ENCODE results near the gene MAN1A2.

MAN1A2 gene

DNA sequence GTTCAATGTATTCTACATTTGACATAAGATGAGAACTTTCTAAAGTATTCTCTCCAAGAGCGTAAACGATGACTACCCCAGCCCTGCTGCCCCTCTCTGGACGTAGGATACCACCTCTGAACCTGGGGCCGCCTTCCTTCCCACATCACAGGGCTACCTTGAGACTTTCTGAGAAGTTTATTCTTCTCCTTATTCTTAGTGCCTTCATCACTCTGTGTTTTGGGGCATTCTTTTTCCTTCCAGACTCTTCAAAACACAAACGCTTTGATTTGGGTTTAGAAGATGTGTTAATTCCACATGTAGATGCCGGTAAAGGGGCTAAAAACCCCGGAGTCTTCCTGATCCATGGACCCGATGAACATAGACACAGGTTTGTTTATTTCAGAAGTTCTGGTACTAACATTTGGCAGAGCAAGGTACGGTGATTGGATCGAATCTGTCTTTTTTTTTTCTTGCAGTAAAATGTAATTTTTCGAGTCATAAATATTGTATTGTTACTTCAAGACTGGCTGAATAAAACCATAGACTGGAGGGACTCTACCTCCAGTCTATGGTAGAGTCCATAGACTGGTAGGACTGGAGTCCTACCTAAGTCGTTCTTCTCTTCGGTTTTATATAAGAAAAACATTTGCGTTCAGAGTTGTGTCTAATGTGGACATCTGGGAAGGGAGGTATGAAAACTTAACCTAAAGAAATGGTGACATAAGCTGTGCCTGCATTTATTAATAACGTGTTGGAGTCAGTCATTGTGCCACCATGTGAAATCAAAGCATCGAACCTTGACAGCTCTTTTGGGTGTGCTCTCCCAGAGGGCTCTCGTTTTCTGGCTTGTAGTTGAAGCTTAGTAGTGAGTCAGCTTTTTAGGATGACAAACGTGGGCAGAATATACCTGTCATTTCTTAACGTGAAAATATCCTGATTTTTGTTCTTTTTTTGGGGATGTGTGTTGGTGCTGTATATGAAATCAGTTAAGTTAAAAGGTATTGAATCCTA is 1.2 kb downstream of the MAN1A2 start:
- Histone ChIP-seq H3K4me1 (ENCODE audit: insufficient read depth, low read length) (peaks cover 65% of the 10 kb centered on the region), H3K36me3 (ENCODE audit: insufficient read depth, low read length) (no peaks in the 10 kb centered on the region), H3K9me3 (ENCODE audit: insufficient read depth, low read length, severe bottlenecking) (no peaks in the 10 kb centered on the region), H3K4me3 (ENCODE audit: low read depth in 1 of 2, low read length in 2 of 2) (peak overlapping the region; percentile 35 to 79), H3K79me2 (ENCODE audit: insufficient read depth, low read length) (peaks cover 65% of the 10 kb centered on the region), H3K27ac (ENCODE audit: low read length) (peak overlapping the region; percentile 87), H3K9ac (ENCODE audit: low read depth, low read length) (peak overlapping the region; percentile 86), H3K4me2 (ENCODE audit: insufficient read depth, low read length) (peak overlapping the region; percentile 97), H3K27me3 (ENCODE audit: insufficient read depth, low read length, poor library complexity) (no peaks in the 10 kb centered on the region), H4K20me1 (ENCODE audit: insufficient read depth, low read length) (peaks cover 13% of the 10 kb centered on the region; the same call in 1 of the 2 replicates), H2AFZ (ENCODE audit: low read depth, low read length) (peak overlapping the region; percentile 85)
- DNase-seq (peak; percentile 30), ATAC-seq (ENCODE audit: insufficient read depth, low read depth) (0 out of 3 replicates have a peak, but pooled peaks have one; percentile 15)
- TF ChIP-seq EZH2 (IDR thresholded peaks at IDR 0.05; ENCODE audit: borderline replicate concordance, low read depth, low read length, severe bottlenecking): no peak
- TF ChIP-seq, protein P1, sequence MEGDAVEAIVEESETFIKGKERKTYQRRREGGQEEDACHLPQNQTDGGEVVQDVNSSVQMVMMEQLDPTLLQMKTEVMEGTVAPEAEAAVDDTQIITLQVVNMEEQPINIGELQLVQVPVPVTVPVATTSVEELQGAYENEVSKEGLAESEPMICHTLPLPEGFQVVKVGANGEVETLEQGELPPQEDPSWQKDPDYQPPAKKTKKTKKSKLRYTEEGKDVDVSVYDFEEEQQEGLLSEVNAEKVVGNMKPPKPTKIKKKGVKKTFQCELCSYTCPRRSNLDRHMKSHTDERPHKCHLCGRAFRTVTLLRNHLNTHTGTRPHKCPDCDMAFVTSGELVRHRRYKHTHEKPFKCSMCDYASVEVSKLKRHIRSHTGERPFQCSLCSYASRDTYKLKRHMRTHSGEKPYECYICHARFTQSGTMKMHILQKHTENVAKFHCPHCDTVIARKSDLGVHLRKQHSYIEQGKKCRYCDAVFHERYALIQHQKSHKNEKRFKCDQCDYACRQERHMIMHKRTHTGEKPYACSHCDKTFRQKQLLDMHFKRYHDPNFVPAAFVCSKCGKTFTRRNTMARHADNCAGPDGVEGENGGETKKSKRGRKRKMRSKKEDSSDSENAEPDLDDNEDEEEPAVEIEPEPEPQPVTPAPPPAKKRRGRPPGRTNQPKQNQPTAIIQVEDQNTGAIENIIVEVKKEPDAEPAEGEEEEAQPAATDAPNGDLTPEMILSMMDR (IDR thresholded peaks at IDR 0.05; ENCODE audit: borderline replicate concordance, extremely low read depth, low read length, poor library complexity, severe bottlenecking): no peak

DNA sequence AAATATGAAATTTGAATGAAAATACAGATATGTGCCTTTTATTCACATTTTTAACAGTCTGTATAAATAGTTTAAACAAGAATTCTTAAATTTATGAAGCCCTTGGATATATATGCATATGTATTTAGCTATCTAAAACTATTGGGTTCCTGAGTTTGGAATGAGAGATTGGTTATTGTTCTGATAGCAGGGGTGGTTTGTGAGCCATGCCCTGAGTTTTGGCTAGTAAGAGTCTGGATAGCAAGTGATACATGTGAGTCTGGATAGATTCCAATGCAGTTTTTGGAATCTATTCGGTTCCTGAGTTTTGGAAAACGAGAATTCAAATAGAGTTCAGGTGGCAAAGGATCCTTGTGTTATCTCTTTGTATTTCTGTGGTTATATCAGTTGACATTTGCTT is 2.8 kb downstream of the MAN1A2 start:
- no peak for ATAC-seq (ENCODE audit: insufficient read depth, low read depth)
- Histone ChIP-seq H3K27ac (ENCODE audit: low read length) (no peak overlapping the region; the same call in 1 of the 2 replicates), H3K4me3 (ENCODE audit: low read depth in 1 of 2, low read length in 2 of 2) (peak overlapping the region; percentile 2 to 79; a peak in 3 of 4 replicates), H3K79me2 (ENCODE audit: insufficient read depth, low read length) (peaks cover 81% of the 10 kb centered on the region), H3K9ac (ENCODE audit: low read depth, low read length) (peak overlapping the region; percentile 86), H3K27me3 (ENCODE audit: insufficient read depth, low read length, poor library complexity) (no peaks in the 10 kb centered on the region), H3K36me3 (ENCODE audit: insufficient read depth, low read length) (no peaks in the 10 kb centered on the region), H2AFZ (ENCODE audit: low read depth, low read length) (no peak overlapping the region), H3K4me2 (ENCODE audit: insufficient read depth, low read length) (peak overlapping the region; percentile 97), H3K4me1 (ENCODE audit: insufficient read depth, low read length) (peaks cover 66% of the 10 kb centered on the region), H3K9me3 (ENCODE audit: insufficient read depth, low read length, severe bottlenecking) (no peaks in the 10 kb centered on the region), H4K20me1 (ENCODE audit: insufficient read depth, low read length) (peaks cover 13% of the 10 kb centered on the region; the same call in 1 of the 2 replicates)
- DNase-seq: no peak
- TF ChIP-seq EZH2 (IDR thresholded peaks at IDR 0.05; ENCODE audit: borderline replicate concordance, low read depth, low read length, severe bottlenecking): no peak
- TF ChIP-seq, protein P1 (IDR thresholded peaks at IDR 0.05; ENCODE audit: borderline replicate concordance, extremely low read depth, low read length, poor library complexity, severe bottlenecking): no peak

DNA sequence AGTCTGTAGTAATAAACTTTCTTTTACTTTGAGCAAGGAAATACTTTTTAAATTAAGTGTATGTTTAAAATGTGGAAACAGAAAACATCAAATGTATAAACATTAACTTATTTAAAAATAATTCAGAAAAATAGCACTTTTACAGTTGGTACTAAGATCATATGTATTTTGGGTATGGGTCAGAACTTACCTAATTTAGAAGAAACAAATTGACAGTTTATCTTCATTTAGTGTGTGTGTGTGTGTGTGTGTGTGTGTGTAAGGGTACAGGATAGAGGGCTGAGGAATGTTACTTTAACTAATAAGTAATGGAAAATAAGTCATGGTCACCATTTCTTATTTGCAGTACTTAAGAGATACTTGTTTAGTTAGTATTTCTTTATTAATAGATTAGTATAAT is 3.3 kb downstream of the MAN1A2 start:
- Histone ChIP-seq H3K9ac (ENCODE audit: low read depth, low read length) (peak overlapping the region; percentile 86), H2AFZ (ENCODE audit: low read depth, low read length) (no peak overlapping the region), H3K4me1 (ENCODE audit: insufficient read depth, low read length) (peaks cover 64% of the 10 kb centered on the region), H4K20me1 (ENCODE audit: insufficient read depth, low read length) (peaks cover 13% of the 10 kb centered on the region; the same call in 1 of the 2 replicates), H3K4me3 (ENCODE audit: low read depth in 1 of 2, low read length in 2 of 2) (peak overlapping the region; percentile 2 to 79; a peak in 2 of 4 replicates), H3K79me2 (ENCODE audit: insufficient read depth, low read length) (peaks cover 86% of the 10 kb centered on the region), H3K4me2 (ENCODE audit: insufficient read depth, low read length) (peak overlapping the region; percentile 97), H3K27me3 (ENCODE audit: insufficient read depth, low read length, poor library complexity) (no peaks in the 10 kb centered on the region), H3K36me3 (ENCODE audit: insufficient read depth, low read length) (no peaks in the 10 kb centered on the region), H3K27ac (ENCODE audit: low read length) (no peak overlapping the region; the same call in 1 of the 2 replicates), H3K9me3 (ENCODE audit: insufficient read depth, low read length, severe bottlenecking) (no peaks in the 10 kb centered on the region)
- DNase-seq (no peak), ATAC-seq (ENCODE audit: insufficient read depth, low read depth) (no peak)
- TF ChIP-seq EZH2 (IDR thresholded peaks at IDR 0.05; ENCODE audit: borderline replicate concordance, low read depth, low read length, severe bottlenecking): no peak
- TF ChIP-seq, protein P1 (IDR thresholded peaks at IDR 0.05; ENCODE audit: borderline replicate concordance, extremely low read depth, low read length, poor library complexity, severe bottlenecking): no peak

Measured in DND-41 (cell line).